HG02870 (cell line): ENCODE data around the gene SMAGP.

Source experiments
- ATAC-seq: cut with Tn5 transposase; IDR thresholded peaks from one replicate; pipeline ENCODE4 v1.9.1; 2021; ENCODE audit warnings: mild to moderate bottlenecking, moderate library complexity; ENCODE audit not compliant: unreplicated experiment

SMAGP gene

DNA sequence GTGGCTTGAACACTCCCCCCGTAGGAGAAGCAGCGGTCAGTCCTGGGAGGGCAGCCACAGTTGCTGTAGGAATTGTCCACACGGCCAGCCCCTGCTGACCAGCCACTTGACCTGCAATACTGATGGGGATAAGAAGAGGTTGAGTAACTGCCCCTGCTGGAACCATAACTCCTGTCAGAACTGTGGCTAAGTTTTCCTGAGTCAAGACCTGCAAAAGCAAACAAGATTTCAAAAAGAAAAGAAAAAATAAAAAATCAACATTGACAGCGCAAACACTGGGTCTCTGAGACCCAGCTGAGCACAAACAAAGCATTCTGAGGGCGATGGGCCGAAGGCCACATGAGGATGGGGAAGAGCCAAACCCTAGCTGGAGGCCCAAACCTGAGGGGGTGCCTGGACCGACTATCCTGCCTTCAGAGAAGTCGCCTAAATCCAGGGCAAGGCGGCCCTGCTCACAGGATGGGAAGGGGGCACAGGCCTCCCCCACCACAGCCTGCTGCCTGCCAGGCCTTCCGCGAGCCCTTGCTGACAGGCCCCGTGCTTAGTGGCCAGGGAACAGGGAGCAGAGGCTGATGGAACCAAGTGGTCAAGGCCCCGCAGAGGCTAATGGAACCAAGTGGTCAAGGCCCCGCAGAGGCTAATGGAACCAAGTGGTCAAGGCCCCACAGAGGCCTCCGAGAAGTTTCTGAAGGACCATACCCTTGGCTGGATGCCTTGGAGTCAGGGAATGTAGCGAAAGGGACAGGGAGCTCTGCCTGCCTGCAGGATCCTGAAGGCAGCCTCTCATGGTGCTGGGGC, 71.4 kb downstream of the SMAGP start:
- no peak for ATAC-seq

DNA sequence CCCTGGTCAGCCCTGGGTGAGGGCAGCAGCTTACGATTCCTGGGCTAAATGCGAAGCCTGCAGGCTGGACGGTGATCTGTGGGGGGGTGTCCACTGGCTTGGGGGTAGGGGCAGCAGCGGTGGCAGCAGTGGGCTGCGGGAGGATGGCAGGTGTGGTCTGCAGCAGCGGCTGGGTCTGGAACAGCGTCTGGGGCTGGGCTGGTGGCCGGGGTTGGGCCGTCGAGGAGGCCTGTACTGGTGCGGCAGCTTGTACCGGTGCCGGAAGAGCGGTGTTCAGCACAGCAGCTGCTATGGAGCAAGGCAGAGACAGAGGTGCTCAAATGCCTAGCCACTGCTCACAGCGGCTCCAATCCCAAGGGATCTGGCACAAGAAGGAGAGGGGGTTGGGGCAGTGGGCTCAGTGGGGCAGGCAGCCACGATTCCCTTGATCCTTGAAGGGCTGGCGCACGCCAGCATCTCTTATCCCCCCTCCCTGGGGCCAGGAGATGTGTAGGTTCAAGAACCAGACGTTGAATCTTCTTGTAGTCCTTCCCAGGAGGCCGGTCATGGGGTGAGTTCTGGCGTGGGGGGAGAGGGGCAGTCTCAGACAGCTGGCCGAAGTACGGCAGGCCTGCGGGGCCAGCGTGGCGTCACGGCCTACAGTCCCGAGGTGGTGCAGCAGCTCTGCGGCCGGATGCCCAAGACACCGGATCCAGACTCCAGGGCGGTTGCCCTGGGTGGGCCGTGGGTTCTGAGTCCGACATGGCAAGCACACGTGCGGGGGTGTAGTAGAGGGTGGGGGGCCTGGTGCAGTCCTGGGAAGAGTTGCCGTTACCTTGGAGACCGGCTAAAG, 72.3 kb downstream of the SMAGP start:
- no peak for ATAC-seq

GRCh38 chr12:51196547-51196946, 73.7 kb downstream of the SMAGP start:
- no peak for ATAC-seq

DNA sequence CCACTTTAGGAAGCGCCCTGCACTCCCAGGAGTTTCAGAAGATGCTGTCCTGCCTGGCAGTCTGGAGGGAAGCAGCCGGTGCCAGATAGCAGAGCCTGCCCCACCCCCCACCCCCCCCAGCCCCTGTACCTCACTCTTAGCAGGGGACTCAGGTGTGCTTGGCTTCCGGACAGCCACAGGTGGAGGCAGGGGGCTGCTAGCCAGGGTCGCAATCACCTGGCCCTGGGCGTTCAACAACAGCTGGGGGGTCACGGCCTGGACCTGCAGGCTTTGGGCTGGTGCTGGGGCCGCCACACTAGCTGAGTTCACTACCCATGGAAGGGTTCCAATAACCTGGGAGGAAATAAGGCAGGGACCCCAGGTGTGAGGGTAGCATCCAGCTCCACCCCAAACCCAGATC, 74.4 kb downstream of the SMAGP start:
- ATAC-seq = no peak
